NCI-H2107 treated with DMSO at 0.1 percent for 48 hours (cell line): Measurements from ENCODE around the gene HMSD.
A peak's percentile ranks its signal among the peaks of the same experiment; 100 is the strongest.

Experiments
- DNase-seq: peaks from one replicate; lab custom pipeline; 2025; ENCODE audit not compliant: unreplicated experiment; lab: John Stamatoyannopoulos, UW

HMSD gene

GRCh38 chr18:63953811-63954210, 4.7 kb downstream of the HMSD start:
- DNase-seq = no peak

DNA sequence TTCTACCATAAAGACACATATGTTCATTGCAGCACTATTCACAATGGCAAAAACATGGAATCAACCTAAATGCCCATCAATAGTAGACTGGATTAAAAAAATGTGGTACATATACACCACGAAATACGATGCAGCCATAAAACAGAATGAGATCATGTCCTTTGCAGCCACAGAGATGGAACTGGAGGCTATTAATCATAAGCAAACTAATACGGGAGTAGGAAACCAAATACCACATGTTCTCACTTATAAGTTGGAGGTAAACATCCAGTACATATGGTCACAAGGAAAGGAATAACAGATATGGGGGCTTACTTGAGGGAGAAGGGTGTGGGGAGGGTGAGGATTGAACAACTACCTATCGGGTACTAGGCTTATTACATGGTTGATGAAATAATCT, 7.7 kb downstream of the HMSD start:
- no peak for DNase-seq

DNA sequence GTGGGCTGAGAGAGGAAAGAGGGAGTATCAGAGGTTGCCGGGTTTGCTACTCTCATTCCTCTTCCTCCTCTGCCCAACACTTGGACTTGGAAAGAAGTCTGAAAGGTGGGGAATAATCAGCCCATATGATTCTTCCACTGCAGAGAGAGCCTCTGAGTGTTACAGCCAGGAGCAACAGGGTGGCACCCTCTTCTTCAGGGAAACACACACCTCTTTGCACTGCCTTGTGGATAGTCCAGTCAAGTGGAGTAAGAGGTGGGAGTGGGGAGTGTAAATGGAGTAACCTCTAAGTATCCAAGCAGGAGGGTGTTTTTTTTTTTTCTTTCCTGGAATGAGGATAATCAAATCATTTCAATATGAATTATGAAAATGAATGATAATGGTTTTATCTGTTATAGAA, 11.8 kb downstream of the HMSD start:
- DNase-seq = no peak

DNA sequence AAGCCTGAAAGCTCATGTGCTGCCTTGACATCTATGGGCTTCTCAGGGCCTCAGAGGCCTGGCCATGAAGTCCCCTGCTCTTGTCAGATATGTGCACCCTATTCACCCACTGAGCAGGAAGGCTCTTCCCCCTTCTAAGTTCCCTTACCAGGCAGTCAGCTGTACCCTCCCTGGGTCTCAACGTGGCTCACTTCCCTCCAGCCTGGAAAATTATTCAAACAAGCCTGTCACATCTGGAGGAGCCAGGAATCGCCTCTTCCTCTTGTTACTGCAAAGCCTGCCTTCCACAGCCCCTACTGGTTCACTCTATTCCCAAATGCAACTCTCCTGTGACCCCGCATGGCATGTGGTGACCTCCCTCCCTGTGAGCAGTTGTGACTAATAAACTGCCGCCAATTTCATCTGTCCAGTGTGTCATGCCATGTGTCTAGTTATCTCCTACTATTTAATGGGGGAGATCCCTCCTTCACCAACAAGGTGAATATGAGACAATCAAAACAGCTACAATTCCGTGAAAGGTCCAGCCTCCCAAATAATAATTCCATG, 12.4 kb downstream of the HMSD start:
- no peak for DNase-seq

GRCh38 chr18:63962137-63962536, 13.0 kb downstream of the HMSD start:
- no peak for DNase-seq

DNA sequence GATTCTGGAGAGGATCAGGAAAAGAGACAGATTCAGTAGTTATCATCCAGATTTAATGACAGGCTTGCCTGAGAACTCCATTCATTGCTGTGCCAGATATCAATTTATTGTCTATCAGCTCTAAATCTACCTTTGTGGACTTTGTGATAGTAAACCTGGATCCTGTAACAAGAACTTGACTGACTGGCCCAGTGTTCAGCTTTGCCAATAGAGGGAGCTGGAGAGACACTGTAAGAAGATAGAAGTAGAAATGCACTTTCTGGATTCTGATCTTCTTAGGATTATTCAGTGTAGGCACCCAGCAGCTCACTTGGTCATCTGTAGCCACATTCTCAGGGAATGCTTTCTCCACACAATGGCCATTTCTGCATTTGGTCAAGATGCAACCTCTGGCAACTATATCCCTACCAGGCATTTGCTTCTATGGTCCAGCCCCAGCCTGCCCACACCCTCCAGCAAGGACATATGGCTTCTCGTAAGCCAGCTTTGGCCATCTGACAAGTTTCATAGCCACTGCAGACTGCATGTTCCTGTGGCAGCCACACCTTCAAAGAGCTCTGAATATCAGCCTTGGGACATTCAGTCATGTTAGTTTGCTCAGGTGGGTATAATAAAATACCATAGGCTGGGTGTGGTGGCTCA, 14.6 kb downstream of the HMSD start:
- peak; percentile 71 for DNase-seq

- DNase-seq = no peak
Measured at GRCh38 chr18:63964908-63965307, 15.8 kb downstream of the HMSD start.

GRCh38 chr18:63965716-63966330, 16.7 kb downstream of the HMSD start:
- no peak for DNase-seq

DNA sequence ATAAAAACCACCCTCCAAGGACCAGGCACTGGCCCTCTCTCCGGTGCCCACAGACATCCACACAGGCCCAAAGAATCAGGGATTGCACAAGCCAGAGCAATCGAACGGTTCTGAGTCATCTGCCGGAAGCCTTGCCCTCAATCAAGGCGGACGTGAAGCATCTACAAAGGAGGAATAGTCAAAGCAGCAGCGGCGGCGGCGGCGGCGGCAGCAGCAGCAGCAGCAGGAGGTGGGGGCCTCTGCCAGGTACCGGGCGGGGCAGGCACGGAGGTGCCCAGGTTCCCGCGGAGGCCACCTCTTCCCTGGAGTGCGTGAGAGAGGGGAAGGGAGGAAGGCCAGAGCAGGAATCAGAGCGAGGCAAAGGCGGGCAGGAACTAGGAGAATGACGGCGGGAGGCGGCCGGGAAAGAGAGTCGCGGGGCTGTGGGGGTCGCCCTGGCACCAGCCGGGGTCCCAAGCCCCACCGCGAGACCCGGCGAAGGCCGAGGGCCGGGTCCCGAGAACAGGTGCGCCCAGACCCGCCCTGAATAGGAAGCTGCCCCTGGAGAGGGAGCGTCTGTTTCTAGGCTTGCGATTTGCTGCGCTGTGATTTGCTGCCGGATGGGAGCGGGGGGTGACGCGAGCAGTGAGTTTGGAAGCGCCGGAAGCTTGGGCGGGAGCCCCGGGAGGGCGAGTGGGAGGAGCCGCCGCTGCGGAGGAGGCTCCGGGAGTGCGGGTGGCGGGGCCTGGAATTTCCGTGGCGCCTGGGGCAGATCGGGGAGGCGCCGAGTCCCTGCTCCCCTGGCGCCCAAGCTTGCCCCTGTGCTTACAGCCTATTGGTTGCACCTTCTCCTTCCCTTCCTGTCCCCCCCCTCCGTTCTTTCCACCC, 21.1 kb downstream of the HMSD start, which contains the start of gene SERPINB8:
Gene SERPINB8, plus strand, starts transcription at position 140 of the 867 bp plus-strand sequence. CDS start 8,228 bp downstream, outside the sequence.
- peak; percentile 90 for DNase-seq

DNA sequence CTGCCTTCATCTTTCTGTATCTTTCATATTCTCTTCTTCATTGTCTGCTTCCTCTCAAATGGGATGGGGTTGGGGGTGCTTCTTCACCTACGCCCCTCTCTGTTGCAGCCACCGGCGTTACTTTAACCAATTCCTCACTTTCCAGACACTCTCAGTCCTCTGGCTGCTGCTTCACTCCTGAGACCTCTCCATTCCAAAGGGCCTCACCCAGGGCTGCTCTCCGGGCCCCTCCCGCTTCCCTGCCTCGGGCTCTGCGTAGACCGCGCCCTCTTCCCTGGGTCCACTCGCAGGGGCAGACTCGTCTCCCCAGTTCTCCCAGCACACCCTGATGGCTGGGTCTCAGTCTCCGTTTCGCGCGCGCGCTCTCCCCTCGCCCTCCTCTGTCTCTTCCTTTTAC, 21.7 kb downstream of the HMSD start:
- DNase-seq = no peak

DNA sequence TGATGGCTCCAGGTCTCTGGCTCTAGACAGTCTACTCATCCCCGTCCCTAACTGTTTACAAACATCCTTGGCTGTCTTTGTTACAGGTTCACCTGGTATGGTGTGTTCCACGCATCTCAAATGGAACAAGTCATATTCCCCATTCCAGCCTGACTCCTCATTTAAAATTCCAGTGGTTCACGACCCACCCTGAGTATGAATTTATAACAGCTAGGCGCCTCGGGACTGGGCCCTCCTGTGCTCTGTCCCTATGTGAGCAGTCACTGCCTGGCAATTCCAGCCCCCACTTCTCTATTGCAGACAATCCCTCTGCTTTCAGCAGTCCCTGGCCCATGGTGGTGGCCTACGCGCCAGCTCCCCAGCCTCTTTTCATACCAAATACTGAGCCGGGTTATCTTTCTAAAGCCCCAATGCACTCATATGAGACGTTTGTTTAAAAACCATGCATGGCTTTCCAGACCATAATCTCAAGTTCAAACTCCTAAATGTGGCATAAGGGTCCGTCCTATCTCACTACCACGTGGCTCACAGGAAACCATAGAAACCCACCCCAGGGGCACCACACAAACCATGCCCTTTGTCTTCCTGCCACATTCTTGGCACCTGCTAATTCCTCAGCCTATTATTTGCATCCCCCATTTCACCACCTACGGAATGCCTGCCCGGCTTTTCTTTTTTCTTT, 22.4 kb downstream of the HMSD start:
- no peak for DNase-seq

DNA sequence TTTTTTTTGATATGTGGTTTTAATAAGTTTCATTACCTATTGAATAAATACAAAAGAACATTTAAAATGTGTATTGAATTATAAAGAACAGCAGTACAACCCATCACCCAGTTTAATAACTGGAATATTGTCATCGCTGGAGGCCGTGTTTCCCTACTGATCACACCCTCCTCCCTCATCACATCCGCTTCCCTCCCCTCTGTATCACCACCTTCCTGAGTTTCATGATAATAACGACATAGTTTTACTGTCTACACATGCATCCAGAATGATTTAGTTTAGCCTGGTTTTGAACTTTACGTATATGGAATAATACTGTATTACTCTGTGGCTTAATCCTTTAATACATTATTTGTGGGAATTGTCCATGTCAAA, 22.9 kb downstream of the HMSD start:
- no peak for DNase-seq

DNA sequence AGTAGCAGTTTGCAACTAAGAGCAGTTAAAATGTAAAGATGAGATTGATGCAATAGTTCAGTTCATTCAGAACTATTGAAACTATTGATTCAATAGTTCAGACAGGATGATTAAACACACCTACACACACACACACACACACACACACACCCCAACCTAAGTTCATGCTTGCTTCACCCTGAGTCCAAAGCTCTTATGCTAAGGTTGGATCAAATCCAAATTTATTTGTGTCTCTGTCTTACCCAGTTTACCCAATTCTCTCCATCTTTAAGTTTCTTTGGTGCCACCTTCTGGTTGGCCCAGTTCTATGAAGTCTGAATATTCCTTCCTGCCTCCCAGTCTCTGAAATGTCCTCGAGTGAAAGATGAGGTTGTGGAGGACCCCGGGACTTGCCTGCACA, 25.9 kb downstream of the HMSD start:
- DNase-seq = no peak

DNA sequence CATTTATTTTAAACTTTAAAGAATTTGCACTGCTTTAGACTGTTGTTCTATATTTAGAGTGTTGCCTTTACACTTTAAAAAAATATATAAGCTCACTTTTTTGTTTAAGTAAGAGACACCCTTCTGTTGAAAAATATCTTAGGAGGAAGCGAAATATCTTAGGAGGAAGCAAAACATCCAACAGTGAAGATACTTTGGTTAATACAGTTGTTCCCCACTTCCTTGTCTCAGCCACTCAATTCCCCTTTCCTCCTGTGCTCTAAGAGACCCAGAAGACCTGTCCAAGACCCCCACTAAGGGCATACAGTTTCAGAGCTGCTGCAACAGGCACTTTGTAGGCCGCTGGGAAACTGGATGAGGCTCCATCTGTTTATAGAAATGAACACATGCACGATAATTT, 26.5 kb downstream of the HMSD start:
- DNase-seq = no peak

DNA sequence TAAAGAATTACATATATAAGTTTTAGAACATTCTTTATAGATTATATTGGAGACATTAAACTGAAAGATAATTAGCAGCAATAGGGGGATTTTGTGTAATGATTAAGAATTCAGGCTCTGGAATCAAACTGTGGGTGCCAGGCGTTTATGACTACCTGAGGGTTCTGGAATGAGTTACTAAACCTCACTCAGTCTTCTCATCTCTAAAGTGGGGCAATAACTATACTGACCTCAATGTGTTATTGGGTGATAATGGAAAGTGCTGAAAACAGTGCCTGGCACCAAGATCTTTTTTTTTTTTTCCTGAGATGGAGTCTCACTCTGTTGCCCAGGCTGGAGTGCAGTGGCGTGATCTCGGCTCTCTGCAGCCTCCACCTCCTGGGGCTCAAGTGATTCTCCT, 27.9 kb downstream of the HMSD start:
- DNase-seq = no peak

DNA sequence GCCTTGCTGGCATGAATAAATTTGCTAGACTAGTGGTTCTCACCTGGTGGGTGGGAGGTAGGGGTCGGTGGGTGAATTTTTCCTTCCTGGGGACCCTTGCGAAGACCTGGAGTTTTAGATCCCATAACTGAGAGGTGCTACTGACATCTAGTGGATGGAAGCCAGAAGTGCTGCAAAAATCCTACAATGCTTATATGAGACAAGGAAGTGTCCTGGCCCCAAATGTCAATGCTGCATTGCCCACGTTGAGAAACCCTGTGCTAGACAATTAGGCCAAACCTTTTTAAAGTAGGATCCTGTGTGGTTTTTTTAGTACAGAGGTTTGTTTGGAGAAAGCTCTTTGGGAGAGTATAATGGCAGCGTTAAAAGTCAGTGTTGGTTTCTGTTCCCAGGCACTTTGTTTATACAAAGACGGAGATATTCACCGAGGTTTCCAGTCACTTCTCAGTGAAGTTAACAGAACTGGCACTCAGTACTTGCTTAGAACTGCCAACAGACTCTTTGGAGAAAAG, 30.4 kb downstream of the HMSD start:
- DNase-seq = peak; percentile 69

GRCh38 chr18:63980027-63980426, 30.9 kb downstream of the HMSD start:
- no peak for DNase-seq

GRCh38 chr18:63980896-63981460, 31.9 kb downstream of the HMSD start:
- DNase-seq = no peak

DNA sequence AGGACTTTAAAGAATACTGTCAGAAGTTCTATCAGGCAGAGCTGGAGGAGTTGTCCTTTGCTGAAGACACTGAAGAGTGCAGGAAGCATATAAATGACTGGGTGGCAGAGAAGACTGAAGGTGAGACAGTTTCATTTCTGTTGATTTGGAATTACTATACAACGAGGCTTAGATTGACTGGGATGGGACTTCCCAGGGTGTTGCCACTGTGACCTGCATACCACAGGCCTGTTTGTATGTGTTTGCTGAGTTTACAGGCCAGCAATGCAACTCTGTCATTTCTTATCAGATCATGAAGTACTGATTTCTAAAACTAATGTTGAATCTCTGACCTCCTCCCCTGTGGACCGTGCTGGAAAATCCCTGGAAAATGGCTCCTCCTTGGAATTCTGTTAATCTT, 32.6 kb downstream of the HMSD start:
- no peak for DNase-seq

DNA sequence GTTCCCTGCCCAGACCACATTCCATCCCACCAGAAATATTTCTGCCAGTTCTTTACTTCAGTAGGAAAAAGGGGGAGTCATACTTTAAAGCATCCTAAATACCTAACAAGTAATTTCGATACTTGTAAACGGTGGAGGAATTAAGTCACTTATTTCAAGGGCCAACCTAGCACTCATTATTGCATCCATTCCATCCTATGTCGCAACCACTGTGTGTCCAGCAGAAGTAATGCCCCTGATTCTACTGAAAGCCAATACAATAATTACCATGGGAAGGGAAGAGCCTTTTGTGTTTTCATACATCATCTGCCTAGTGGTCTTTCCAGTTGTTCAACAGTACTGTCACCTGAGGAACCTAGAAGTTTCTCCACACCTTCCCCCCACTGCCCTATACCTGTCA, 33.3 kb downstream of the HMSD start:
- DNase-seq = no peak

- DNase-seq = no peak
Measured at GRCh38 chr18:63986885-63987284, 37.8 kb downstream of the HMSD start.
